GM23338 (cell line): Measurements from ENCODE around the gene LDLRAD2. TPM values are rescaled to one million over a fixed set of nuclear protein-coding genes. Genes with fewer than 3 reads are reported as not detected.
"Not testable (repeated sequence)": the region's sequence is repeated elsewhere in the genome, so short reads cannot be mapped to it uniquely, and the experiment has no call there.

Experiments
- ATAC-seq: fragments of 200-7000 bp; cut with Tn5 transposase; 3 replicates; pipeline ENCODE4 v1.9.1; 2020
- DNase-seq: peaks from one replicate; pipeline ENCODE4 v3.0.0-alpha.2; 2015; ENCODE audit warnings: low spot score
- H2AFZ ChIP-seq: fragments of 200-600 bp; sonication (generic); 2 replicates; pipeline ENCODE4 v1.8.0; 2016; ENCODE audit warnings: antibody characterized with exemption, mild to moderate bottlenecking, moderate library complexity
- H3F3A ChIP-seq: fragments of 200-600 bp; sonication (generic); replicated peaks from 2 replicates; pipeline ENCODE4 v1.8.0; 2017; ENCODE audit warnings: antibody characterized with exemption, mixed run types, low read depth
- H3K27ac ChIP-seq: fragments of 200-600 bp; sonication (generic); 2 replicates; pipeline ENCODE4 v1.6.1; 2016; ENCODE audit warnings: low read depth
- H3K27me3 ChIP-seq: fragments of 200-600 bp; sonication (generic); 2 replicates; pipeline ENCODE4 v1.8.0; 2016; ENCODE audit warnings: mild to moderate bottlenecking, mixed run types, moderate library complexity; ENCODE audit not compliant: insufficient read depth
- H3K36me3 ChIP-seq: fragments of 200-600 bp; sonication (generic); 2 replicates; pipeline ENCODE4 v1.8.0; 2016; ENCODE audit warnings: mild to moderate bottlenecking; ENCODE audit not compliant: insufficient read depth
- H3K4me1 ChIP-seq: fragments of 200-600 bp; sonication (generic); 2 replicates; pipeline ENCODE4 v1.8.0; 2016; ENCODE audit warnings: mild to moderate bottlenecking, moderate library complexity; ENCODE audit not compliant: insufficient read depth
- H3K4me2 ChIP-seq: fragments of 200-600 bp; sonication (generic); 2 replicates; pipeline ENCODE4 v1.7.1; 2017; ENCODE audit warnings: mixed run types
- H3K4me3 ChIP-seq: fragments of 200-600 bp; sonication (generic); 2 replicates; pipeline ENCODE4 v1.6.1; 2016; ENCODE audit warnings: mixed run types
- H3K79me2 ChIP-seq: fragments of 200-600 bp; sonication (generic); replicated peaks from 2 replicates; pipeline ENCODE4 v1.8.0; 2017; ENCODE audit warnings: mild to moderate bottlenecking; ENCODE audit not compliant: insufficient read depth
- H3K9me2 ChIP-seq: fragments of 200-600 bp; sonication (generic); 2 replicates; pipeline ENCODE4 v1.8.0; 2017; ENCODE audit not compliant: insufficient read depth
- H4K20me1 ChIP-seq: fragments of 200-600 bp; sonication (generic); replicated peaks from 2 replicates; pipeline ENCODE4 v1.8.0; 2017; ENCODE audit warnings: mild to moderate bottlenecking; ENCODE audit not compliant: insufficient read depth
- H3K27ac Mint-ChIP-seq: 2 replicates; pipeline ENCODE4 v1.8.0; 2020; ENCODE audit warnings: inconsistent platforms, mild to moderate bottlenecking, moderate library complexity, mixed read lengths
- H3K27me3 Mint-ChIP-seq: 3 replicates; pipeline ENCODE4 v1.8.0; 2022; ENCODE audit warnings: low read depth, mild to moderate bottlenecking, moderate library complexity, mixed read lengths, inconsistent platforms; ENCODE audit not compliant: insufficient read depth, poor library complexity
- H3K36me3 Mint-ChIP-seq: 3 replicates; pipeline ENCODE4 v1.8.0; 2021; ENCODE audit warnings: low read depth, mild to moderate bottlenecking, inconsistent platforms, moderate library complexity, mixed read lengths
- H3K4me1 Mint-ChIP-seq: 3 replicates; pipeline ENCODE4 v1.8.0; 2020; ENCODE audit warnings: mild to moderate bottlenecking, inconsistent platforms, mixed read lengths
- H3K4me3 Mint-ChIP-seq: 3 replicates; pipeline ENCODE4 v1.8.0; 2021; ENCODE audit warnings: moderate library complexity, mild to moderate bottlenecking, inconsistent platforms, mixed read lengths
- H3K9me3 Mint-ChIP-seq: 3 replicates; pipeline ENCODE4 v1.8.0; 2020; ENCODE audit warnings: moderate library complexity, mild to moderate bottlenecking, inconsistent platforms, mixed read lengths
- CREB1 ChIP-seq: fragments of 250-450 bp; sonication (Bioruptor Pico); IDR thresholded peaks from 2 replicates; pipeline ENCODE4 v1.5.0; 2020; ENCODE audit warnings: low read depth, mild to moderate bottlenecking, moderate library complexity
- NANOG ChIP-seq: IDR thresholded peaks from 2 replicates; pipeline ENCODE4 v1.6.1; 2016; ENCODE audit warnings: antibody characterized with exemption, borderline replicate concordance
- POLR2AphosphoS5 ChIP-seq: IDR thresholded peaks from 2 replicates; pipeline ENCODE4 v1.6.1; 2016; ENCODE audit warnings: antibody characterized with exemption, low read depth
- ZNF331 ChIP-seq: fragments of 250-450 bp; sonication (Bioruptor Pico); IDR thresholded peaks from 2 replicates; pipeline ENCODE4 v1.5.0; 2020; ENCODE audit warnings: low read depth, mild to moderate bottlenecking, moderate library complexity
- polyA plus RNA-seq: library from polyadenylated mRNA; unstranded; fragments of >200 nt; fragmentation: Nextera tagmentation; extraction: Ambion mirVana; gene quantifications from 2 replicates; pipeline ENCODE4 v1.2.1, GENCODE V29; 2016
- total RNA-seq: library from RNA; depleted of rRNA; stranded (reverse); fragments of >200 nt; shearing (Covaris generic); gene quantifications from 2 replicates; pipeline ENCODE4 v1.2.3, GENCODE V29; 2014
- TF ChIP-seq, protein P1 (sequence below), 2 experiments: fragments of 200-600 bp in 1 of 2; sonication (generic) in 1 of 2; conservative IDR thresholded peaks; 2 replicates each; pipeline versions ENCODE4 v1.5.1 to v1.6.1; 2016 to 2017; ENCODE audit warnings: antibody characterized with exemption in 2 of 2, low read depth in 2 of 2, mild to moderate bottlenecking in 2 of 2, moderate library complexity in 1 of 2

The LDLRAD2 gene
- total and polyA plus RNA-seq, 2 experiments from 2014 or later, result 1.6 to 5.8 TPM

- H2AFZ ChIP-seq, H3K36me3 Mint-ChIP-seq, H3K27me3 ChIP-seq, H3K27ac ChIP-seq, H3F3A ChIP-seq, H3K9me2 ChIP-seq, H3K4me3 Mint-ChIP-seq, H3K27me3 Mint-ChIP-seq, H3K36me3 ChIP-seq, DNase-seq, H3K4me3 ChIP-seq, H3K9me3 Mint-ChIP-seq, H3K27ac Mint-ChIP-seq, ATAC-seq, H3K4me2 ChIP-seq: not testable (repeated sequence)
- Histone ChIP-seq H4K20me1 (peaks cover 69% of the 10 kb centered on the region), H3K4me1 (peaks cover 15% of the 10 kb centered on the region), H3K79me2 (peaks cover 100% of the 10 kb centered on the region)
- H3K4me1 Mint-ChIP-seq, result peaks cover 22% of the 10 kb centered on the region
These were observed 45.0 kb upstream of the LDLRAD2 start for GRCh38 chr1:21767106-21767505.

DNA sequence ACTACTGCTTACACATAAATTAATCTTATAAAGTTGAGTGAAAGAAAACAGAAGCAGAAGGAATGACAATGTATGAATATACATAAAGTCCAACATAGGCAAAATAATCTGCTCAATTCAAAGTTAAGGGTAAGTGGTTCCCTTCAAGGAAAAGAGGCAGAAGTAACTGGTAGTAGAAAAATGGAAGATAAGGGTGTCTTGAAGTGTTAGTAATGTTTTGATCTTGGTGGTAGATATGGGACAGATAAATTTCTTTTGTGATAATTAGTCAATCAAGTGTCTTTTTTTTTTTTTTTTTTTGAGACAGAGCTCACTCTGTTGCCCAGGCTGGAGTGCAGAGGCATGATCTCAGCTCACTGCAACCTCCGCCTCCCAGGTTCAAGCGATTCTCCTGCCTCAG, 41.9 kb upstream of the LDLRAD2 start:
- Mint-ChIP-seq H3K27ac (no peak overlapping the region), H3K27me3 (peaks cover 2% of the 10 kb centered on the region)

GRCh38 chr1:21770602-21771001, 41.5 kb upstream of the LDLRAD2 start:
- H3K4me2 ChIP-seq, H3K36me3 ChIP-seq, H3F3A ChIP-seq, H3K4me1 Mint-ChIP-seq, H3K4me3 ChIP-seq, H3K27ac Mint-ChIP-seq, H3K36me3 Mint-ChIP-seq, H3K4me3 Mint-ChIP-seq, H3K9me2 ChIP-seq, H3K27ac ChIP-seq, H3K9me3 Mint-ChIP-seq, H3K27me3 Mint-ChIP-seq, H3K27me3 ChIP-seq, H2AFZ ChIP-seq, DNase-seq, H3K4me1 ChIP-seq, ATAC-seq: not testable (repeated sequence)
- peaks cover 66% of the 10 kb centered on the region for H4K20me1 ChIP-seq
- peaks cover 100% of the 10 kb centered on the region for H3K79me2 ChIP-seq

More for the DNA sequence above, 41.9 kb upstream of the LDLRAD2 start:
- no peaks in the 10 kb centered on the region for H3K36me3 ChIP-seq
- H2AFZ ChIP-seq, result no peak overlapping the region
- TF ChIP-seq NANOG, result no peak
- TF ChIP-seq POLR2AphosphoS5, result no peak
- TF ChIP-seq, protein P1, sequence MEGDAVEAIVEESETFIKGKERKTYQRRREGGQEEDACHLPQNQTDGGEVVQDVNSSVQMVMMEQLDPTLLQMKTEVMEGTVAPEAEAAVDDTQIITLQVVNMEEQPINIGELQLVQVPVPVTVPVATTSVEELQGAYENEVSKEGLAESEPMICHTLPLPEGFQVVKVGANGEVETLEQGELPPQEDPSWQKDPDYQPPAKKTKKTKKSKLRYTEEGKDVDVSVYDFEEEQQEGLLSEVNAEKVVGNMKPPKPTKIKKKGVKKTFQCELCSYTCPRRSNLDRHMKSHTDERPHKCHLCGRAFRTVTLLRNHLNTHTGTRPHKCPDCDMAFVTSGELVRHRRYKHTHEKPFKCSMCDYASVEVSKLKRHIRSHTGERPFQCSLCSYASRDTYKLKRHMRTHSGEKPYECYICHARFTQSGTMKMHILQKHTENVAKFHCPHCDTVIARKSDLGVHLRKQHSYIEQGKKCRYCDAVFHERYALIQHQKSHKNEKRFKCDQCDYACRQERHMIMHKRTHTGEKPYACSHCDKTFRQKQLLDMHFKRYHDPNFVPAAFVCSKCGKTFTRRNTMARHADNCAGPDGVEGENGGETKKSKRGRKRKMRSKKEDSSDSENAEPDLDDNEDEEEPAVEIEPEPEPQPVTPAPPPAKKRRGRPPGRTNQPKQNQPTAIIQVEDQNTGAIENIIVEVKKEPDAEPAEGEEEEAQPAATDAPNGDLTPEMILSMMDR (conservative IDR thresholded peaks at IDR 0.05; ENCODE audit: low read depth in 2 of 2), result no peak
- TF ChIP-seq CREB1 (CRISPR knock-in tag), result no peak
- no peak for TF ChIP-seq ZNF331 (CRISPR knock-in tag)
- H4K20me1 ChIP-seq, result peaks cover 68% of the 10 kb centered on the region
- Mint-ChIP-seq H3K9me3 (no peaks in the 10 kb centered on the region; the same call in 2 of the 3 replicates), H3K36me3 (no peaks in the 10 kb centered on the region; the same call in 2 of the 3 replicates), H3K4me1 (peaks cover 12% of the 10 kb centered on the region; the same call in 2 of the 3 replicates), H3K4me3 (no peak overlapping the region)
- peaks cover 100% of the 10 kb centered on the region for H3K79me2 ChIP-seq
- H3K27me3 ChIP-seq, result no peaks in the 10 kb centered on the region
- H3F3A ChIP-seq, result no peaks in the 10 kb centered on the region
- H3K4me1 ChIP-seq, result no peaks in the 10 kb centered on the region; the same call in 1 of the 2 replicates
- ATAC-seq (no peak), DNase-seq (no peak)
- H3K4me2 ChIP-seq, result no peak overlapping the region
- H3K27ac ChIP-seq, result no peak overlapping the region
- H3K9me2 ChIP-seq, result no peaks in the 10 kb centered on the region
- H3K4me3 ChIP-seq, result no peak overlapping the region

GRCh38 chr1:21771672-21772071, 40.4 kb upstream of the LDLRAD2 start:
- not testable (repeated sequence) for H3K4me1 Mint-ChIP-seq, H3K4me3 Mint-ChIP-seq, H3K4me3 ChIP-seq, H3K27me3 ChIP-seq, H3K4me1 ChIP-seq, ATAC-seq, H3K27me3 Mint-ChIP-seq, H3K9me2 ChIP-seq, H3K27ac ChIP-seq, H3F3A ChIP-seq, H2AFZ ChIP-seq, H3K27ac Mint-ChIP-seq, H3K36me3 ChIP-seq, H3K36me3 Mint-ChIP-seq, DNase-seq, H3K4me2 ChIP-seq, H3K9me3 Mint-ChIP-seq
- peaks cover 100% of the 10 kb centered on the region for H3K79me2 ChIP-seq
- peaks cover 71% of the 10 kb centered on the region for H4K20me1 ChIP-seq
